Omental fat pad (tissue), 4 donors: ENCODE results near the gene AWAT1. TPM values are rescaled to one million over a fixed set of nuclear protein-coding genes. Genes with fewer than 3 reads are reported as not detected.
A peak's percentile ranks its signal among the peaks of the same experiment; 100 is the strongest.
"Not testable (repeated sequence)": the region's sequence is repeated elsewhere in the genome, so short reads cannot be mapped to it uniquely, and the experiment has no call there.

ENCODE experiments used
- ATAC-seq: fragments of 150-250 bp; one replicate; pipeline ENCODE4 v1.9.1; 2016; ENCODE audit warnings: mild to moderate bottlenecking, moderate library complexity; ENCODE audit not compliant: low FRiP score
- DNase-seq: peaks from one replicate; pipeline ENCODE4 v3.0.0-alpha.2; 2019; ENCODE audit warnings: low spot score
- total RNA-seq, 4 donors: library from RNA; depleted of rRNA; stranded (reverse); fragments of >200 nt; gene quantifications; one replicate each; pipeline ENCODE4 v1.1.0, GENCODE V29; 2016
- TF ChIP-seq, protein P1 (sequence below), 3 donors: fragments of 450-650 bp; IDR thresholded peaks; one replicate each; pipeline ENCODE4 v1.5.1; 2016 to 2017; ENCODE audit warnings: antibody characterized with exemption in 3 of 3, mild to moderate bottlenecking in 3 of 3, moderate library complexity in 2 of 3

Gene AWAT1
- total RNA-seq: not detected

DNA sequence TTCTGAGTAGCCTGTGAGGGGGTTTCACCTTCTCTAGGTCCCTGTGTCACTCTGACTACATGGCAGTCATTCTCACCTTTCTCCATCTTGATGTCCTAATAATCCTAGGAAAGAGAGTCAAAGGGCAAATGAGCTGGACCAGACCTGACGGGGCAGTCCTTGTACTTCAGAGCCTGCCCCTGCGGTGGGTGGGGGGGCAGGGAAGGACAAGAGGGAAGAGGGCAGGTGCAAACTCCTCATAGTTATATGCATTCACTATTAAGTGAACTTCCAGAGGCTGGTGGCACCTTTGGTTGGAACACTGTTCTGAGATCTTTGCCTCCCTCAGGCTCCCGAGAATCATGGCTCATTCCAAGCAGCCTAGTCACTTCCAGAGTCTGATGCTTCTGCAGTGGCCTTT, at the start of gene AWAT1:
Gene AWAT1 (plus strand): TSS at position 301 of the 400 bp plus-strand sequence. CDS start 41 bp downstream, at position 342.
- DNase-seq: no peak
- ATAC-seq: no peak
- TF ChIP-seq, protein P1, sequence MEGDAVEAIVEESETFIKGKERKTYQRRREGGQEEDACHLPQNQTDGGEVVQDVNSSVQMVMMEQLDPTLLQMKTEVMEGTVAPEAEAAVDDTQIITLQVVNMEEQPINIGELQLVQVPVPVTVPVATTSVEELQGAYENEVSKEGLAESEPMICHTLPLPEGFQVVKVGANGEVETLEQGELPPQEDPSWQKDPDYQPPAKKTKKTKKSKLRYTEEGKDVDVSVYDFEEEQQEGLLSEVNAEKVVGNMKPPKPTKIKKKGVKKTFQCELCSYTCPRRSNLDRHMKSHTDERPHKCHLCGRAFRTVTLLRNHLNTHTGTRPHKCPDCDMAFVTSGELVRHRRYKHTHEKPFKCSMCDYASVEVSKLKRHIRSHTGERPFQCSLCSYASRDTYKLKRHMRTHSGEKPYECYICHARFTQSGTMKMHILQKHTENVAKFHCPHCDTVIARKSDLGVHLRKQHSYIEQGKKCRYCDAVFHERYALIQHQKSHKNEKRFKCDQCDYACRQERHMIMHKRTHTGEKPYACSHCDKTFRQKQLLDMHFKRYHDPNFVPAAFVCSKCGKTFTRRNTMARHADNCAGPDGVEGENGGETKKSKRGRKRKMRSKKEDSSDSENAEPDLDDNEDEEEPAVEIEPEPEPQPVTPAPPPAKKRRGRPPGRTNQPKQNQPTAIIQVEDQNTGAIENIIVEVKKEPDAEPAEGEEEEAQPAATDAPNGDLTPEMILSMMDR (IDR thresholded peaks at IDR 0.05): no peak

DNA sequence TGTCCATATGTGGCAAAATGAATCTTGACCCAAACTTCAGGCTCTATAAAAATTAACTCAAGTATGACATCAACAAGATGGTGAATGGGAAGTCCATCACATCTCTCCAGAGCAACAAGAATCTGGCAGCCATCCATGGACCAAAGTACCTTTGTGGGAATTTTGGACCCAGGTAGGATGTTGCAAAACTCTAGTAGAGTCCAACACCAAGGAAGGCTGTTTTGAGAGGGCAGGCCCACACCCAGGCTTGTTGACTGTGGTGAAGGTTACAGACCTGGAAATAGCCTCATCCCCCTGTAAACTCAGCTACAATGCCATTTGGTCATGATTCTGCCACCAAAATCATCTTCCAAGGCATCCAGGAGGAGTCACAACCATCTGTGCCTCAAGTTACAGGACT, 44.2 kb upstream of the AWAT1 start:
- ATAC-seq (no peak), DNase-seq (no peak)
- TF ChIP-seq, protein P1 (IDR thresholded peaks at IDR 0.05): no peak

DNA sequence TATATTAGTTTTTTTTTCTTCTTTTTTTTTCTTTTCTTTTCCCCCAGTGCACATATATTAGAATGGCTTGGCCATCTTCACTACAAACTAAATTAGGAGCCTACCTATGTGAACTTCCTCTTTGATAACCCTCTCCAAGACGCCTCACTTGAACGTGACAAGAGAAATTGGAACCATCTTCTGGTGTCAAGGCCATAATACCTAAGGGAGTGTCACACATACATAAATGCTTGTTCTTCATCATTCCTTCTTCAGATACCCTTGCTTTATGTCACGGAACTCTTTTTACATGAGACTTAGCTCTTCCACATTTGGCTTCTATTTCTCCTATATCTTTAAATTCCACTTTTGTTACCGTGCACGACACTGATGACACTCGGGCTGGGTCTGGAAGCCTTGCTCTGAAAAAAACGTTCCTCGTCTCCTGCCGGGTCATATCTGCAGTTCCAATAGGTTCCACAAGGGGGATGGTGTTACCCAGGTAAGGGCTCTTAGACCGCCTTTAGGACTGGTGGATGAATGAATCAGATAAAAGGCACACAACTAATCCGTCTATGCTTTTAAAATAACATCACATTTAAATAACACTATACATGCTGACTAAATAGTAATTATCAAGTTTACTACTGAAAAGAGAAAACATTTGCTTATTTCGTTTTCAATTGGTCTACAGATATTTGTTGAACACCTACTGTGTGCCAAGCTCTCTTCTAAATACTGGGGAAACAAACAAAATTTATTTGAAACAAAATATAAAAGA, 37.3 kb upstream of the AWAT1 start:
- peak; percentile 33 for DNase-seq
- peak; percentile 54 for ATAC-seq

DNA sequence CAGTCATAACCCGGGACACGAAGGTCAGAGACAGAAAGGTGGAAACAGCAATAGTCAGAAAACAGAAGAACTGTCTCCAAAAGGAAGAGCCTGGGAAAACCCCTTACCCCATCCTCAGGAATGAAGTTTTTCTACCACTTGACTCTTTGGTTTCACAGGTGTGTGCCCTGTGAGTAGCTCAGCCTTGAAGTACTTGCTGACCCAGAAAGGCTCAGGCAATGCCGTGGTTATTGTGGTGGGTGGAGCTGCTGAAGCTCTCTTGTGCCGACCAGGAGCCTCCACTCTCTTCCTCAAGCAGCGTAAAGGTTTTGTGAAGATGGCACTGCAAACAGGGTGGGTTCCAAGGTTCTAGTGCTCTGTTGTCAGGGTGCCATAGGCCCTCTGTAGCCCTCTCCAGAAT, 32.7 kb upstream of the AWAT1 start:
- TF ChIP-seq, protein P1 (IDR thresholded peaks at IDR 0.05): no peak
- ATAC-seq: no peak
- no peak for DNase-seq

More for the DNA sequence above, 37.3 kb upstream of the AWAT1 start:
- TF ChIP-seq, protein P1 (IDR thresholded peaks at IDR 0.05): no peak

- DNase-seq (no peak), ATAC-seq (no peak)
- TF ChIP-seq, protein P1 (IDR thresholded peaks at IDR 0.05): no peak
Observed at GRCh38 chrX:70208479-70208878, 26.0 kb upstream of the AWAT1 start.

GRCh38 chrX:70209570-70209969, 24.9 kb upstream of the AWAT1 start:
- not testable (repeated sequence) for DNase-seq, ATAC-seq

DNA sequence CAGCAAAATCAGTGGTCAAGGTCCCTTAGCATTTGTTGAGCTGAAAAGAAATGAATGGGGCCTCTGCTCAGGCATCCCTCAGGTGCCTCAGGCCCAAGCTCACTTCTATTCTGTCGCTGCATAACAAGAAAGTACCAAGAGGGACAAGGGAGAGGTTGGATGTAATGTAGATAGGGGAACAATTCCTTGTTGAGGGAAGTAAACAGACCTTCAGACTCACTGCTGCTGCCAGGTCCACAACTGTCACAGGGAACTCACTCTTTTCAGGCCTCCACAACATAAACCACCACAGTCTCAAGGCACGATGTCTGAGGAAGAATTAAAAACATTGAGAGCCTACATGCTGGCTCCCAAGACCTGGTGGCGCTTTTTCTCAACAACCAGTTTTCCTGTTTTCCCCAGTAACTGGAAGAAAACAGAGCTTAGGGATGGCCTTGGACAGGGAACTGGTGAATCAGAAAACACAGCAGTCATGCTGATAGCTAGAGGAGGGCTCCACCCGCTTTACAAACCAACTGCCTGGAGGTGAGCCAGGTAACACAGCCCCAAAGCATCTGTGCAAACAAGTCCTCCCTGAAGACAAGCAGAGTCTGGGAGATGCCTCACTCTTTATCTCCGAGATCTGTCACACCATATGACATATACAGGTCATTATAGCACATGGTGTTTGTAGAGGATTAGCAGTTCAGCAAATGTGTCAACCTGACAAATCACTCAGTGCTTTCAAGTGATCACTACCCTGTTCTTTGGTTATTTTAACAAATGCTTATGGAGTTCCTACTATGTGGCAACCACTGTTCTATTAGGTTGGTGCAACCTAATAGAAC, 14.3 kb upstream of the AWAT1 start:
- DNase-seq (no peak), ATAC-seq (peak; percentile 57)
- TF ChIP-seq, protein P1 (IDR thresholded peaks at IDR 0.05): no peak
